H1 (cell line): ENCODE results near the gene KRT35. TPM values are rescaled to one million over a fixed set of nuclear protein-coding genes. Genes with fewer than 3 reads are reported as not detected.

ENCODE experiments used
- CHD7 ChIP-seq: fragments of 300-600 bp; sonication (generic); IDR thresholded peaks from 2 replicates; pipeline ENCODE4 v1.7.1; 2012; ENCODE audit warnings: low read length, moderate library complexity, mild to moderate bottlenecking, inconsistent platforms; ENCODE audit not compliant: insufficient replicate concordance
- CTCF ChIP-seq, 3 experiments: IDR thresholded peaks; 1 replicate in 2 of 3; 2 replicates in 1 of 3; pipeline versions ENCODE4 v1.5.1 to v1.6.1; 2011; ENCODE audit warnings: low read length in 3 of 3, mild to moderate bottlenecking in 3 of 3, inconsistent platforms in 2 of 3, low read depth in 1 of 3, moderate library complexity in 1 of 3; ENCODE audit not compliant: insufficient read depth in 1 of 3; ENCODE audit errors: control extremely low read depth in 1 of 3
- RFX5 ChIP-seq: IDR thresholded peaks from 2 replicates; pipeline ENCODE4 v1.6.1; 2011; ENCODE audit warnings: low read depth, low read length, improper control_type of control experiment, borderline replicate concordance
- polyA plus RNA-seq, 7 experiments: library from polyadenylated mRNA; depleted of rRNA in 3 of 7; stranded (reverse) in 5 of 7; unstranded in 2 of 7; fragments of >200 nt in 5 of 7; fragments of 200-250 nt in 2 of 7; gene quantifications; 1 replicate in 5 of 7; 2 replicates in 1 of 7; 4 replicates in 1 of 7; pipeline versions ENCODE4 v1.2.1 to v1.2.3, GENCODE V29; 2011 to 2013; ENCODE audit warnings: missing spikeins in 2 of 7, mixed read lengths in 2 of 7
- total RNA-seq: library from RNA; stranded (reverse); fragmentation: NEBNext Ultra II Directional; extraction: Animal tissue kit (Norgen Biotek cat#: 25700); gene quantifications from 2 replicates; pipeline ENCODE4 v1.2.1, GENCODE V29; 2021
- TF ChIP-seq, protein P1 (sequence below): IDR thresholded peaks from 2 replicates; pipeline ENCODE4 v1.6.1; 2012; ENCODE audit warnings: inconsistent platforms

The KRT35 gene
- total and polyA plus RNA-seq, 2 of the 8 experiments (the other 6 are each of a cell fraction or from before 2014, with no cell fraction given), result not detected

- no peak for TF ChIP-seq CHD7
- peak; percentile 45 to 70 (median 58) for TF ChIP-seq CTCF (IDR thresholded peaks at IDR 0.05; ENCODE audit: control extremely low read depth in 1 of 3, insufficient read depth in 1 of 3, low read depth in 1 of 3, low read length in 3 of 3)
- TF ChIP-seq RFX5, result no peak
- TF ChIP-seq, protein P1, sequence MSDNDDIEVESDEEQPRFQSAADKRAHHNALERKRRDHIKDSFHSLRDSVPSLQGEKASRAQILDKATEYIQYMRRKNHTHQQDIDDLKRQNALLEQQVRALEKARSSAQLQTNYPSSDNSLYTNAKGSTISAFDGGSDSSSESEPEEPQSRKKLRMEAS, result no peak
Observed at GRCh38 chr17:41456204-41456603, 24.7 kb downstream of the KRT35 start (continued).
